Activated CD8-positive, alpha-beta memory T cell treated with anti-CD3 and anti-CD28 coated beads, Interleukin-2, amount 50 U/mL, for 1 hour (primary cell): ENCODE measurements around the gene HNRNPM.
"Not testable (repeated sequence)": the region's sequence is repeated elsewhere in the genome, so short reads cannot be mapped to it uniquely, and the experiment has no call there.

Experiments
- DNase-seq: peaks from one replicate; pipeline ENCODE4 v3.0.0-alpha.2; 2020; ENCODE audit errors: extremely low read depth

Gene HNRNPM

GRCh38 chr19:8511573-8512101, 66.9 kb downstream of the HNRNPM start:
- DNase-seq, result no peak

GRCh38 chr19:8512115-8512967, 67.6 kb downstream of the HNRNPM start:
- no peak for DNase-seq

- DNase-seq, result no peak
Measured at GRCh38 chr19:8513036-8513686, 68.4 kb downstream of the HNRNPM start.

GRCh38 chr19:8513687-8514504, 69.1 kb downstream of the HNRNPM start, which contains the start of gene ZNF414:
ZNF414 (minus strand) TSS chr19:8514167; CDS start chr19:8514046, 121 bp downstream.
- DNase-seq, result peak; percentile 92

- not testable (repeated sequence) for DNase-seq
Measured at GRCh38 chr19:8514505-8515009, 69.8 kb downstream of the HNRNPM start.

- DNase-seq, result peak; percentile 47
Measured at GRCh38 chr19:8515317-8515716, 70.5 kb downstream of the HNRNPM start.

- DNase-seq, result no peak
Measured at GRCh38 chr19:8517551-8518442, 73.0 kb downstream of the HNRNPM start.

GRCh38 chr19:8518536-8518935, 73.8 kb downstream of the HNRNPM start:
- no peak for DNase-seq

- DNase-seq, result no peak
Measured at GRCh38 chr19:8519388-8519787, 74.6 kb downstream of the HNRNPM start.

GRCh38 chr19:8525401-8525684, 80.6 kb downstream of the HNRNPM start:
- DNase-seq, result no peak

- DNase-seq, result no peak
Measured at GRCh38 chr19:8526345-8527091, 81.7 kb downstream of the HNRNPM start.

- no peak for DNase-seq
Measured at GRCh38 chr19:8528500-8528899, 83.7 kb downstream of the HNRNPM start.

- DNase-seq, result no peak
Measured at GRCh38 chr19:8529369-8530006, 84.7 kb downstream of the HNRNPM start.

GRCh38 chr19:8530061-8530679, 85.4 kb downstream of the HNRNPM start:
- no peak for DNase-seq

- no peak for DNase-seq
Measured at GRCh38 chr19:8531470-8531869, 86.7 kb downstream of the HNRNPM start.

GRCh38 chr19:8532225-8532624, 87.5 kb downstream of the HNRNPM start:
- DNase-seq, result no peak

- no peak for DNase-seq
Measured at GRCh38 chr19:8536282-8536681, 91.5 kb downstream of the HNRNPM start.

GRCh38 chr19:8537099-8537498, 92.3 kb downstream of the HNRNPM start:
- no peak for DNase-seq
